Esophagus squamous epithelium (tissue), 4 donors: Measurements from ENCODE around the gene CDAN1.

Source experiments
- CTCF ChIP-seq, 6 experiments: fragments of 450-650 bp in 4 of 6; fragments of 200-600 bp in 2 of 6; sonication (generic) in 2 of 6; IDR thresholded peaks; one replicate each; pipeline ENCODE4 v1.5.1; 2016 to 2019; ENCODE audit warnings: antibody characterized with exemption in 6 of 6, mild to moderate bottlenecking in 4 of 6, moderate library complexity in 4 of 6
- POLR2A ChIP-seq, 4 donors: fragments of 450-650 bp; IDR thresholded peaks; one replicate each; pipeline ENCODE4 v1.6.1; 2017; ENCODE audit warnings: antibody characterized with exemption in 4 of 4, mild to moderate bottlenecking in 4 of 4, moderate library complexity in 3 of 4

- no peak for TF ChIP-seq POLR2A (IDR thresholded peaks at IDR 0.05)
- no peak for TF ChIP-seq CTCF (IDR thresholded peaks at IDR 0.05)
Measured at GRCh38 chr15:42679285-42680141, 57.4 kb downstream of the CDAN1 start.
